K562 (cell line): ENCODE data around the gene NMT1. TPM values are rescaled to one million over a fixed set of nuclear protein-coding genes. Genes with fewer than 3 reads are reported as not detected.

Experiments
- ATAC-seq: fragments of 200-7000 bp; cut with Tn5 transposase; 3 replicates; pipeline ENCODE4 v1.9.1; 2020; ENCODE audit warnings: moderate library complexity
- BruUV-seq: library from RNA; stranded (reverse); fragments of 400-500 nt; replicated peaks from 2 replicates; lab custom pipeline; 2021; lab: Mats Ljungman, UMichigan
- CTCF ChIA-PET: fragments of 300-600 bp; formaldehyde crosslinking; extraction: SDS; loops from one replicate; lab custom pipeline; 2021; ENCODE audit warnings: low intra/inter-chr PET ratio; lab: Yijun Ruan, JAX
- POLR2A ChIA-PET: fragments of 300-600, 350-650 bp; sonication (Branson Sonifier 250); formaldehyde crosslinking; extraction: SDS; loops from one replicate; lab custom pipeline; 2021; ENCODE audit warnings: antibody characterized with exemption, inconsistent platforms; lab: Yijun Ruan, JAX
- DNase-seq, 4 experiments: peaks; one replicate each; pipeline versions ENCODE4 v3.0.0 to v3.0.0-alpha.2; 2011 to 2018; ENCODE audit warnings: low spot score in 3 of 4, mixed read lengths in 3 of 4; ENCODE audit errors: extremely low read depth in 1 of 4
- FAIRE-seq: peaks from 2 replicates; lab custom pipeline; 2011; peaks lifted over from hg19 to GRCh38; lab: Jason Lieb, UNC
- H2AFZ ChIP-seq: 2 replicates; pipeline ENCODE4 v1.6.0; 2011; ENCODE audit warnings: low read depth, low read length, control low read depth, inconsistent platforms
- H3K27ac ChIP-seq: fragments of 200-600 bp; 3 replicates; pipeline ENCODE4 v1.8.0; 2011; ENCODE audit warnings: low read depth, mild to moderate bottlenecking, control low read depth, inconsistent platforms, low read length, moderate library complexity, mixed read lengths; ENCODE audit errors: extremely low read depth
- H3K27me3 ChIP-seq, 2 experiments: fragments of 300-600 bp in 1 of 2; 2 replicates in 1 of 2; 3 replicates in 1 of 2; pipeline versions ENCODE4 v1.6.0 to v1.8.0; 2011; ENCODE audit warnings: inconsistent platforms in 2 of 2, low read length in 2 of 2, mild to moderate bottlenecking in 1 of 2, mixed read lengths in 1 of 2, moderate library complexity in 1 of 2; ENCODE audit not compliant: control insufficient read depth in 2 of 2, insufficient read depth in 2 of 2
- H3K36me3 ChIP-seq: fragments of 300-600 bp; 3 replicates; pipeline ENCODE4 v1.8.0; 2011; ENCODE audit warnings: mild to moderate bottlenecking, low read length, inconsistent platforms; ENCODE audit not compliant: control insufficient read depth, insufficient read depth
- H3K4me1 ChIP-seq, 2 experiments: fragments of 200-600 bp in 1 of 2; replicated peaks in 1 of 2; 2 replicates in 1 of 2; 3 replicates in 1 of 2; pipeline versions ENCODE4 v1.5.1 to v1.8.0; 2011; ENCODE audit warnings: inconsistent platforms in 2 of 2, low read length in 2 of 2, mild to moderate bottlenecking in 1 of 2, mixed read lengths in 1 of 2, moderate library complexity in 1 of 2; ENCODE audit not compliant: control insufficient read depth in 2 of 2, insufficient read depth in 2 of 2
- H3K4me2 ChIP-seq: 2 replicates; pipeline ENCODE4 v1.6.1; 2011; ENCODE audit warnings: low read length, control low read depth, inconsistent platforms, mixed read lengths; ENCODE audit not compliant: insufficient read depth
- H3K4me3 ChIP-seq: fragments of 200-600 bp; sonication (generic), shearing (Covaris generic); 2 replicates; pipeline ENCODE4 v1.5.1; 2016; ENCODE audit warnings: control low read depth, inconsistent platforms
- H3K79me2 ChIP-seq: fragments of 200-600 bp; 3 replicates; pipeline ENCODE4 v1.8.0; 2011; ENCODE audit warnings: low read length, inconsistent platforms; ENCODE audit not compliant: control insufficient read depth, insufficient read depth
- H3K9ac ChIP-seq, 2 experiments: 2 replicates each; pipeline versions ENCODE4 v1.6.0 to v1.6.1; 2011; ENCODE audit warnings: low read depth in 2 of 2, low read length in 2 of 2, control low read depth in 1 of 2, inconsistent platforms in 1 of 2, mild to moderate bottlenecking in 1 of 2, mixed read lengths in 1 of 2; ENCODE audit not compliant: insufficient read depth in 1 of 2
- H3K9me1 ChIP-seq: one replicate; pipeline ENCODE4 v1.6.0; 2011; ENCODE audit warnings: inconsistent platforms, mild to moderate bottlenecking, low read length, moderate library complexity; ENCODE audit not compliant: control insufficient read depth, insufficient read depth
- H3K9me3 ChIP-seq: replicated peaks from 2 replicates; pipeline ENCODE4 v1.5.1; 2011; ENCODE audit warnings: low read depth, low read length, inconsistent platforms; ENCODE audit not compliant: control insufficient read depth, insufficient read depth
- H4K20me1 ChIP-seq: replicated peaks from 2 replicates; pipeline ENCODE4 v1.6.1; 2011; ENCODE audit warnings: low read length, inconsistent platforms, mixed read lengths; ENCODE audit not compliant: control insufficient read depth, insufficient read depth
- BCOR ChIP-seq: fragments of 450-650 bp; IDR thresholded peaks from 2 replicates; pipeline ENCODE4 v1.6.1; 2016
- POLR2G ChIP-seq: fragments of 200-400 bp; formaldehyde crosslinking; IDR thresholded peaks from 2 replicates; pipeline ENCODE4 v1.6.1; 2017; ENCODE audit warnings: low read depth, mild to moderate bottlenecking, antibody characterized with exemption, low read length, moderate library complexity
- RB1 ChIP-seq: fragments of 450-650 bp; IDR thresholded peaks from 2 replicates; pipeline ENCODE4 v1.6.1; 2017; ENCODE audit warnings: low read depth, mild to moderate bottlenecking
- ZNF778 ChIP-seq: fragments of 450-650 bp; formaldehyde crosslinking; IDR thresholded peaks from 2 replicates; pipeline ENCODE4 v1.4.0; 2020; ENCODE audit warnings: mild to moderate bottlenecking, moderate library complexity
- ZSCAN32 ChIP-seq: fragments of 450-650 bp; formaldehyde crosslinking; IDR thresholded peaks from 2 replicates; pipeline ENCODE4 v1.4.0; 2020; ENCODE audit warnings: mild to moderate bottlenecking, moderate library complexity
- WGBS: fragments of 100-300 bp; shearing (Covaris generic); methylation state at CpG from one replicate; pipeline ENCODE4 v1.1.6; 2016; ENCODE audit warnings: low coverage, mixed read lengths; ENCODE audit not compliant: insufficient coverage; ENCODE audit errors: missing lambda C conversion rate; 5-methylcytosine and 5-hydroxymethylcytosine counted together
- in situ Hi-C: fragments of 300-500 bp; cut with MboI; formaldehyde crosslinking; loops from 4 replicates; pipeline ENCODE4 v1.15.0; 2018; ENCODE audit warnings: inconsistent platforms, mixed read lengths
- intact Hi-C: fragments of 100-400 bp; cut with micrococcal nuclease; formaldehyde crosslinking; loops from 2 replicates; pipeline ENCODE4 v1.14.2; 2022
- polyA plus RNA-seq, 8 experiments: library from polyadenylated mRNA; depleted of rRNA in 4 of 8; stranded (reverse) in 5 of 8; unstranded in 3 of 8; fragments of >200 nt; fragmentation: Nextera tagmentation in 2 of 8; fragmentation: Illumina TruSeq in 1 of 8; extraction: Ambion mirVana in 2 of 8; extraction: Trizol in 1 of 8; gene quantifications; 2 replicates each; pipeline versions ENCODE4 v1.2.1 to v1.2.3, GENCODE V29; 2011 to 2014; ENCODE audit warnings: inconsistent platforms in 1 of 8, missing spikeins in 1 of 8
- total RNA-seq, 7 experiments: library from RNA; depleted of rRNA in 6 of 7; stranded (reverse); fragments of >200 nt in 6 of 7; fragmentation: Illumina TruSeq in 2 of 7; extraction: Trizol in 2 of 7; gene quantifications; 2 replicates each; pipeline versions ENCODE4 v1.2.1 to v1.2.3, GENCODE V29; 2011 to 2021; ENCODE audit warnings: low replicate concordance in 1 of 7

NMT1 gene
- total and polyA plus RNA-seq, 9 of the 15 experiments (the other 6 are each of a cell fraction or from before 2014, with no cell fraction given): 86.7 to 569 (median 213) TPM

DNA sequence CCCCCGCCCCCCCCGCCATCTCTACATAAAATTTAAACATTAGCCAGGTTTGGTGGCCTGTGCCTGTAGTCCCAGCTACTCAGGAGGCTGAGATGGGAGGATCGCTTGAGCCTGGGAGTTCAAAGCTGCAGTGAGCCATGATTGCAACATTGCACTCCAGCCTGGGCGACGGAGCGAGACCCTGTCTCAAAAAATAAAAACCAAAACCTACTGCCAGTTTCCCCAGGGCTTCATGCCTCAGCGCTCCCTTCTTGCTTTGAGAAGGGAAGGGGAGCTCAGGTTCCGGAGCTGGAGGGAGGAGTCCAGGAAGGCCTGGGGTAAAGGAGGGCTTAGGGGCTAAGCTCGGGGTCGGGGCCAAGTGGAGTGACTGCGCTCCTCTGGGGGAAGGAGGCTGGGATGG lies 50.7 kb downstream of the NMT1 start:
- Histone ChIP-seq H2AFZ (no peak overlapping the region), H3K27ac (no peak overlapping the region), H3K4me3 (no peak overlapping the region), H3K9me3 (no peaks in the 10 kb centered on the region), H3K27me3 (no peaks in the 10 kb centered on the region), H3K4me1 (peaks cover 0 to 25% of the 10 kb centered on the region in 2 experiments; a peak in 3 of 5 replicates), H4K20me1 (peaks cover 11% of the 10 kb centered on the region; the same call in 1 of the 2 replicates), H3K9ac (peak overlapping the region in 1 of 2 experiments; percentile 11; a peak in 2 of 4 replicates), H3K36me3 (peaks cover 23% of the 10 kb centered on the region), H3K4me2 (no peak overlapping the region), H3K79me2 (no peaks in the 10 kb centered on the region), H3K9me1 (no peaks in the 10 kb centered on the region)
- ChIA-PET POLR2A (interaction anchor here (0.5 to 1.2 kb wide), 4 partner anchors 9 to 42 kb away, joined by 3 to 5 read pairs (median 3); partner anchors contain the start of gene HEXIM1), CTCF (interaction anchor here (1.0 kb wide), 1 partner anchor 21 kb away, joined by 3 read pairs; no protein-coding TSS in a partner anchor)
- WGBS: 84% methylated on average over 7 of the region's 11 CpGs
- no peak for DNase-seq
- intact Hi-C loops: no loop called here
- in situ Hi-C loops: no loop called here
- no peak for FAIRE-seq
- no peak for ATAC-seq
- no TSS peak for BruUV-seq
- TF ChIP-seq ZNF778 (CRISPR knock-in tag) (no peak), BCOR (no peak), ZSCAN32 (CRISPR knock-in tag) (no peak)

DNA sequence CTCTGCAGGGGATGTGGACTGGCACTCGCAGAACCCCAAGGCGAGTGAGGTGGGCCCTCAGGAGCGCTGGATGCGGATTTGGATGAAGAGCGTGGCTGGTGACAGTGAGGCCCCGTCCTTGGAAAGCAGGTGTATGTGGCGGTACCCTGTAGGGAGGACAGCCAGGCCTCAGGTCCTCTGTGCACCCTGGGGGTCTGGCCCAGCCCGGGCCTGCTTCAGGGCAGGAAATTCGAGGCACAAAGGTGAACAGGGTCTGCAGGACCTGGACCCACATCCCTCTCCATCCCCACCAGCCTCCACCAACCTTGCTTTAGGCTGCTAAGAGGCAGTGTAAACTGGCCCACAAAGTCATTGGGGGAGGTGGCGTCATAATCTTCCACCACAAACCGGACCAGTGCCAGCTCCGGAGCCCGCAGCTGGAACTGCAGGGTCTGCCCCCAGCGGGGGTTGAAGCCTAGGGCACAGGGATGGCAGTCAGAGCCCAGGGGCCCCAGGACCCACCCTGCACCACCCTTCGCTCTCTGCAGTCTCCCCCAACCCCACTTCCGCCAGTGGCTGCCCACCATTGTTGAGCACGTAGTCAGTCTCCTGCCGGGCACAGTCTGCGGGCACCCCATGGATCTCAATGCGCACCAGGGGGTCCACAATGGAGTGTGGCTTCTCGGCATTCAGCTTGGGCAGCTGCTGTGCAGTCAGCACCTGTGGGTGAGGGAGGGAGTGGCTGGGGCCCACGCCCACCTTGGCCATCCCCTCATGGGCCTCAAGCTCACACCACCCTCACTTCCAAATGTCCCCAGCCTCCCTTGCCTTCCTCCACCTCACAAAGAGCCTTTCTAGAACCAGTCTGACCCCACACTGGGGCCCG lies 51.7 kb downstream of the NMT1 start:
- no peaks in the 10 kb centered on the region for H3K79me2 ChIP-seq
- TF ChIP-seq RB1: no peak
- TF ChIP-seq POLR2G: peak; percentile 32; the same call in 1 of the 2 replicates
- TF ChIP-seq, all 486 proteins: peak for 1
- Histone ChIP-seq H3K27ac (no peak overlapping the region), H4K20me1 (peaks cover 8% of the 10 kb centered on the region; the same call in 1 of the 2 replicates), H2AFZ (no peak overlapping the region), H3K4me1 (peaks cover 0 to 25% of the 10 kb centered on the region in 2 experiments; a peak in 3 of 5 replicates), H3K4me2 (no peak overlapping the region), H3K36me3 (peaks cover 14% of the 10 kb centered on the region; the same call in 2 of the 3 replicates), H3K4me3 (no peak overlapping the region), H3K27me3 (no peaks in the 10 kb centered on the region), H3K9me3 (no peaks in the 10 kb centered on the region), H3K9ac (no peak overlapping the region; a peak in 1 of 4 replicates), H3K9me1 (no peaks in the 10 kb centered on the region)
- intact Hi-C loops: no loop called here
- FAIRE-seq (no peak), DNase-seq (no peak), ATAC-seq (no peak)
- WGBS: 83% methylated on average over 23 of the region's 23 CpGs
- POLR2A ChIA-PET: interaction anchor here (0.5 to 1.2 kb wide), 4 partner anchors 10 to 42 kb away, joined by 3 to 5 read pairs (median 3); partner anchors contain the start of gene HEXIM1
- CTCF ChIA-PET: interaction anchor here (1.0 kb wide), 1 partner anchor 20 kb away, joined by 3 read pairs; no protein-coding TSS in a partner anchor
- no TSS peak for BruUV-seq
- in situ Hi-C loops: no loop called here
